ENCODE results near the gene CAGE1.

DNA sequence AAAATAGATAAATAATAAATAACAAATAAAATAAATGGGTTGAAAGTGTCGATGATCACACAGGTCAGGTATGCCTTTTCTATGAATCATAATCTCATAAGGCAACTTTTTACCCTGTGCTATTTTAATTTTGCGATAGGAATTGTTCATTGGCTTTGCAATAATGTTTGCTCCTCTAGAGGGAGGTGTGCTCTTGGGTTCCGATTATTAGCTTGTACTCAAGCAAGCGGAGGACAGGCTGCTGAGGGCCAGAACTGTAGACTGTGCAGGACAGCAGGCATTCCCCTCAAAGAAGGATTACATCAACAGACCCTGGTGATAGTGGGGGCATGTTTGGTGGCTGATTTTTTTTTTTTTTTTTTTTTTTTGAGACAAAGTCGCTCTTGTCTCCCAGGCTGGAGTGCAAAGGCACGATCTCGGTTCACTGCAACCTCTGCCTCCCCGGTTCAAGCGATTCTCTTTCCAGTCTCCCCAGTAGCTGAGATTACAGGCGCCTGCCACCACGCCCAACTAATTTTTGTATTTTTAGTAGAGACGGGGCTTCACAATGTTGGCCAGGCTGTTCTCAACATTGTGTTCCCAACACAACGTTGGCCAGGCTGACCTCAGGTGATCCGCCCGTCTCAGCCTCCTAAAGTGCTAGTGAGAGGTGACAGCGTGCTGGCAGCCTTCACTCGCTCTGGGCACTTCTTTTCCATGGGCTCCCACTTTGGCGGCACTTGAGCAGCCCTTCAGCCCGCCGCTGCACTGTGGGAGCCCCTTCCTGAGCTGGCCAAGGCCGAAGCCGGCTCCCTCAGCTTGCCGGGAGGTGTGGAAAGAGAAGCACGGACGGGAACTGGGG, 35.6 kb upstream of the CAGE1 start:
- TF ChIP-seq, protein P1, sequence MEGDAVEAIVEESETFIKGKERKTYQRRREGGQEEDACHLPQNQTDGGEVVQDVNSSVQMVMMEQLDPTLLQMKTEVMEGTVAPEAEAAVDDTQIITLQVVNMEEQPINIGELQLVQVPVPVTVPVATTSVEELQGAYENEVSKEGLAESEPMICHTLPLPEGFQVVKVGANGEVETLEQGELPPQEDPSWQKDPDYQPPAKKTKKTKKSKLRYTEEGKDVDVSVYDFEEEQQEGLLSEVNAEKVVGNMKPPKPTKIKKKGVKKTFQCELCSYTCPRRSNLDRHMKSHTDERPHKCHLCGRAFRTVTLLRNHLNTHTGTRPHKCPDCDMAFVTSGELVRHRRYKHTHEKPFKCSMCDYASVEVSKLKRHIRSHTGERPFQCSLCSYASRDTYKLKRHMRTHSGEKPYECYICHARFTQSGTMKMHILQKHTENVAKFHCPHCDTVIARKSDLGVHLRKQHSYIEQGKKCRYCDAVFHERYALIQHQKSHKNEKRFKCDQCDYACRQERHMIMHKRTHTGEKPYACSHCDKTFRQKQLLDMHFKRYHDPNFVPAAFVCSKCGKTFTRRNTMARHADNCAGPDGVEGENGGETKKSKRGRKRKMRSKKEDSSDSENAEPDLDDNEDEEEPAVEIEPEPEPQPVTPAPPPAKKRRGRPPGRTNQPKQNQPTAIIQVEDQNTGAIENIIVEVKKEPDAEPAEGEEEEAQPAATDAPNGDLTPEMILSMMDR (conservative IDR thresholded peaks at IDR 0.05; ENCODE audit: low read depth, low read length): peak; percentile 72
- TF ChIP-seq EZH2 (IDR thresholded peaks at IDR 0.05; ENCODE audit: low read length, unreplicated experiment): no peak
